SK-N-SH treated with all-trans-retinoic acid at 6 μM for 48 hours (cell line): ENCODE measurements around the gene FGFR3.

ENCODE experiments used
- CSDC2 ChIP-seq: fragments of 250-450 bp; sonication (Bioruptor Pico); IDR thresholded peaks from 2 replicates; pipeline ENCODE4 v1.5.0; 2020; ENCODE audit warnings: mild to moderate bottlenecking, moderate library complexity
- ESRRG ChIP-seq: fragments of 250-450 bp; sonication (Bioruptor Pico); IDR thresholded peaks from 2 replicates; pipeline ENCODE4 v1.6.1; 2021; ENCODE audit warnings: mild to moderate bottlenecking
- GLIS3 ChIP-seq: fragments of 250-450 bp; sonication (Bioruptor Pico); IDR thresholded peaks from 2 replicates; pipeline ENCODE4 v1.5.0; 2020; ENCODE audit warnings: mild to moderate bottlenecking, moderate library complexity
- ISL1 ChIP-seq: fragments of 250-450 bp; sonication (Bioruptor Pico); IDR thresholded peaks from 2 replicates; pipeline ENCODE4 v2.1.2; 2022; ENCODE audit warnings: mild to moderate bottlenecking, moderate library complexity
- PATZ1 ChIP-seq: fragments of 250-450 bp; sonication (Bioruptor Pico); IDR thresholded peaks from 2 replicates; pipeline ENCODE4 v1.8.0; 2020; ENCODE audit warnings: mild to moderate bottlenecking, moderate library complexity, borderline replicate concordance
- SNAI2 ChIP-seq: fragments of 250-450 bp; sonication (Bioruptor Pico); IDR thresholded peaks from 2 replicates; pipeline ENCODE4 v1.5.0; 2020; ENCODE audit warnings: mild to moderate bottlenecking, moderate library complexity

DNA sequence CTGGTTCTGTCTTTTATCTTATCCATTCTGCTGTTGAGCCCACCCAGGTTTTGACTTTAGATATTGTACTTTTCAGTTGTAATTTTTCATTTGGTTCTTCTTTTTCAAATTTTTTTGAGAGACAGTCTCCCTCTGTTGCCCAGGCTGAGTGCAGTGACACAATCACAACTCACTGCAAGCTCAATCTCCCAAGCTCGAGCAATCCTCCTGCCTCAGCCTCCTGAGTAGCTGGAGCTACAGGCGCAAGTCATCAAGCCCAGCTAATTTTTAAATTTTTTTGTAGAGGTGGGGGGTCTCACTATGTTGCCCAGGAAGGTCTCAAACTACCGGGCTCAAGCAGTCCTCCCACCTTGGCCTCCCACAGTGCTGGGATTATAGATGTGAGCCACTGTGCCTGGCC, 37.1 kb downstream of the FGFR3 start:
- TF ChIP-seq ISL1 (CRISPR knock-in tag) (no peak), SNAI2 (CRISPR knock-in tag) (no peak), GLIS3 (CRISPR knock-in tag) (no peak), CSDC2 (CRISPR knock-in tag) (no peak), ESRRG (CRISPR knock-in tag) (no peak), PATZ1 (CRISPR knock-in tag) (no peak)
